ENCODE data around the gene NCCRP1. TPM values are rescaled to one million over a fixed set of nuclear protein-coding genes. Genes with fewer than 3 reads are reported as not detected.

NCCRP1 gene
- total and polyA plus RNA-seq, 10 of the 15 experiments (the other 5 are each of a cell fraction or from before 2014, with no cell fraction given) = not detected

DNA sequence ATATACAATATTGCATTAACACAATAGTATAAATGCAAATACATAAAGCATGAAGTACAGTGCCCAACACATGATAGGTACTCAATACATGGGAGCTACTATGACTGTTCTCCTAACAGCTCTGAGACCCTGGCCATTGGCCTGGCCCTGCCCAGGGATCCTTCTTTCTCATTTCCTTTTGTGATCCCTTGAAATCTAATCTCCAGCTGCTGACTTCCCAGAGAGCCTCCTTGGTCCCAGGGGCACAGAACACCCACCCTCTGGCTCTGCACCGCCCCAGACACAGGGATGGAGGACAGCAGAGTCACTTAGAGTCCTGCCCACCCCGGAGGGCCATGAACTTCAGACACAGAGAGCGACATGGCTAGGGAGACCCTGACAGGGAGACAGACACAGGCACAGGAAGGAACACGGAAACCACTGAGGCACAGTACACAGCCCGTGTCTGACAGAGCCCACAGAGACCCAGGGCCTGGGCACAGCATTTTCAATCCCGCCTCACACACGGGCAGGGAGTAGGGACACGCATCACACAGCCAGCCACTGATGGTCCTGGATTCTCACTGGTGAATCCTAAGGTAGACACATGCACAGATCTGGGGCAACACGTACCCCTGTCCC, 11.5 kb downstream of the NCCRP1 start (continued):
- TF ChIP-seq, protein P1, sequence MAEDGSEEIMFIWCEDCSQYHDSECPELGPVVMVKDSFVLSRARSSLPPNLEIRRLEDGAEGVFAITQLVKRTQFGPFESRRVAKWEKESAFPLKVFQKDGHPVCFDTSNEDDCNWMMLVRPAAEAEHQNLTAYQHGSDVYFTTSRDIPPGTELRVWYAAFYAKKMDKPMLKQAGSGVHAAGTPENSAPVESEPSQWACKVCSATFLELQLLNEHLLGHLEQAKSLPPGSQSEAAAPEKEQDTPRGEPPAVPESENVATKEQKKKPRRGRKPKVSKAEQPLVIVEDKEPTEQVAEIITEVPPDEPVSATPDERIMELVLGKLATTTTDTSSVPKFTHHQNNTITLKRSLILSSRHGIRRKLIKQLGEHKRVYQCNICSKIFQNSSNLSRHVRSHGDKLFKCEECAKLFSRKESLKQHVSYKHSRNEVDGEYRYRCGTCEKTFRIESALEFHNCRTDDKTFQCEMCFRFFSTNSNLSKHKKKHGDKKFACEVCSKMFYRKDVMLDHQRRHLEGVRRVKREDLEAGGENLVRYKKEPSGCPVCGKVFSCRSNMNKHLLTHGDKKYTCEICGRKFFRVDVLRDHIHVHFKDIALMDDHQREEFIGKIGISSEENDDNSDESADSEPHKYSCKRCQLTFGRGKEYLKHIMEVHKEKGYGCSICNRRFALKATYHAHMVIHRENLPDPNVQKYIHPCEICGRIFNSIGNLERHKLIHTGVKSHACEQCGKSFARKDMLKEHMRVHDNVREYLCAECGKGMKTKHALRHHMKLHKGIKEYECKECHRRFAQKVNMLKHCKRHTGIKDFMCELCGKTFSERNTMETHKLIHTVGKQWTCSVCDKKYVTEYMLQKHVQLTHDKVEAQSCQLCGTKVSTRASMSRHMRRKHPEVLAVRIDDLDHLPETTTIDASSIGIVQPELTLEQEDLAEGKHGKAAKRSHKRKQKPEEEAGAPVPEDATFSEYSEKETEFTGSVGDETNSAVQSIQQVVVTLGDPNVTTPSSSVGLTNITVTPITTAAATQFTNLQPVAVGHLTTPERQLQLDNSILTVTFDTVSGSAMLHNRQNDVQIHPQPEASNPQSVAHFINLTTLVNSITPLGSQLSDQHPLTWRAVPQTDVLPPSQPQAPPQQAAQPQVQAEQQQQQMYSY (CRISPR knock-in tag; IDR thresholded peaks at IDR 0.05) = no peak
- TF ChIP-seq SMAD1 (IDR thresholded peaks at IDR 0.05; ENCODE audit: low read depth, partially characterized antibody) = no peak

- no peaks in the 10 kb centered on the region for H4K20me1 ChIP-seq (ENCODE audit: control insufficient read depth, insufficient read depth)
- ATAC-seq (no peak), DNase-seq (ENCODE audit: low read depth, low spot score) (no peak), FAIRE-seq (no peak)
- in situ Hi-C loops (cut with MboI) (no loop called here), intact Hi-C loops (cut with micrococcal nuclease; ENCODE audit: unreplicated experiment) (no loop called here)
- no peak overlapping the region for H2AFZ ChIP-seq (ENCODE audit: control insufficient read depth, low read depth, low read length)
- H3K36me3 ChIP-seq (ENCODE audit: control insufficient read depth in 2 of 2, insufficient read depth in 2 of 2, low read length in 1 of 2) = no peaks in the 10 kb centered on the region
- no peak overlapping the region for H3K4me3 ChIP-seq
- POLR2A ChIA-PET = no interaction called here
- H3K4me1 ChIP-seq (ENCODE audit: control insufficient read depth, insufficient read depth, low read length) = no peaks in the 10 kb centered on the region
- no peak overlapping the region for H3K9ac ChIP-seq (ENCODE audit: control insufficient read depth, insufficient read depth, low read length)
- WGBS (ENCODE audit: insufficient coverage, insufficient replicate concordance, low lambda C conversion rate, missing lambda C conversion rate) = 39% methylated on average over 5 of the region's 7 CpGs
- no TSS peak for BruUV-seq (replicated peaks)
- SMC1A ChIA-PET (ENCODE audit: uncharacterized antibody, unreplicated experiment) = no interaction called here
- no peak overlapping the region for H3K4me2 ChIP-seq (ENCODE audit: control insufficient read depth, insufficient read depth)
- TF ChIP-seq USF2 (IDR thresholded peaks at IDR 0.05; ENCODE audit: borderline replicate concordance, low read depth, low read length) = no peak
- TF ChIP-seq MXI1 (IDR thresholded peaks at IDR 0.05; ENCODE audit: low read depth, low read length) = no peak
- TF ChIP-seq GATAD2B (conservative IDR thresholded peaks at IDR 0.05; ENCODE audit: low read depth) = no peak
- no peak for TF ChIP-seq POLR2AphosphoS5 (IDR thresholded peaks at IDR 0.05; ENCODE audit: low read length)
- TF ChIP-seq ETV6 (conservative IDR thresholded peaks at IDR 0.05 in 1 of 2, IDR thresholded peaks at IDR 0.05 in 1 of 2; ENCODE audit: borderline replicate concordance in 1 of 2, low read depth in 1 of 2) = no peak
- TF ChIP-seq ZNF592 (IDR thresholded peaks at IDR 0.05) = no peak
- TF ChIP-seq BRCA1 (IDR thresholded peaks at IDR 0.05; ENCODE audit: low read depth, low read length) = no peak
- no peak for TF ChIP-seq ESRRA (IDR thresholded peaks at IDR 0.05; ENCODE audit: low read length)
- RAD21 ChIA-PET (ENCODE audit: unreplicated experiment) = no interaction called here
- H3K9me3 ChIP-seq (replicated peaks; ENCODE audit: control insufficient read depth, insufficient read depth, low read length) = no peaks in the 10 kb centered on the region
- CTCF ChIA-PET = no interaction called here
- no peaks in the 10 kb centered on the region for H3K79me2 ChIP-seq (ENCODE audit: control insufficient read depth, insufficient read depth, low read length)
- H3K27me3 ChIP-seq (replicated peaks in 1 of 2; ENCODE audit: control insufficient read depth in 2 of 2, insufficient read depth in 2 of 2, low read length in 1 of 2) = no peaks in the 10 kb centered on the region
- H3K27ac ChIP-seq (ENCODE audit: control insufficient read depth, insufficient read depth) = no peak overlapping the region
These were observed 12.4 kb downstream of the NCCRP1 start for GRCh38 chr19:39209196-39209595.

Measured in GM12878 (cell line).